GM12878 (cell line): Measurements from ENCODE around the gene OSTC.

Experiments
- EP300 ChIP-seq, 2 experiments: fragments of 150-350 bp in 1 of 2; IDR thresholded peaks; 2 replicates each; pipeline ENCODE4 v1.6.1; 2011 to 2012; ENCODE audit warnings: low read depth in 2 of 2, low read length in 2 of 2, borderline replicate concordance in 1 of 2, improper control_type of control experiment in 1 of 2, inconsistent platforms in 1 of 2; ENCODE audit not compliant: control insufficient read depth in 1 of 2
- JUND ChIP-seq: IDR thresholded peaks from 2 replicates; pipeline ENCODE4 v1.6.1; 2012; ENCODE audit warnings: low read depth, mild to moderate bottlenecking, low read length, improper control_type of control experiment, moderate library complexity
- NFIC ChIP-seq: IDR thresholded peaks from 2 replicates; pipeline ENCODE4 v1.6.1; 2012; ENCODE audit warnings: low read depth, mild to moderate bottlenecking, inconsistent platforms, low read length, moderate library complexity
- NFYA ChIP-seq: IDR thresholded peaks from 2 replicates; pipeline ENCODE4 v1.6.1; 2011; ENCODE audit warnings: low read depth, mild to moderate bottlenecking, low read length, improper control_type of control experiment, borderline replicate concordance
- RCOR1 ChIP-seq: conservative IDR thresholded peaks from 2 replicates; pipeline ENCODE4 v1.6.1; 2012; ENCODE audit warnings: low read depth, low read length, improper control_type of control experiment
- SRF ChIP-seq, 2 experiments: IDR thresholded peaks; 2 replicates each; pipeline ENCODE4 v1.6.1; 2011; ENCODE audit warnings: low read depth in 2 of 2, low read length in 2 of 2, mild to moderate bottlenecking in 1 of 2, moderate library complexity in 1 of 2
- ZNF274 ChIP-seq: IDR thresholded peaks from one replicate; pipeline ENCODE4 v1.8.0; 2011; ENCODE audit not compliant: insufficient read length, insufficient read depth
- TF ChIP-seq, protein P1 (sequence below), 3 experiments: IDR thresholded peaks in 2 of 3; conservative IDR thresholded peaks in 1 of 3; 2 replicates each; pipeline ENCODE4 v1.5.1; 2011; ENCODE audit warnings: low read depth in 3 of 3, low read length in 3 of 3, mild to moderate bottlenecking in 3 of 3, control low read depth in 2 of 3, moderate library complexity in 2 of 3, inconsistent platforms in 1 of 3, mixed read lengths in 1 of 3; ENCODE audit not compliant: control insufficient read depth in 2 of 3, insufficient read depth in 1 of 3; ENCODE audit errors: extremely low read depth in 1 of 3
- TF ChIP-seq, protein P2 (sequence below): fragments of 450-650 bp; IDR thresholded peaks from 2 replicates; pipeline ENCODE4 v1.6.1; 2016; ENCODE audit warnings: mild to moderate bottlenecking
- TF ChIP-seq, protein P3 (sequence below): IDR thresholded peaks from 2 replicates; pipeline ENCODE4 v1.6.1; 2012; ENCODE audit warnings: low read depth, low read length, improper control_type of control experiment
- TF ChIP-seq, protein P4 (sequence below): IDR thresholded peaks from 2 replicates; pipeline ENCODE4 v1.6.1; 2012; ENCODE audit warnings: low read depth, low read length, improper control_type of control experiment

DNA sequence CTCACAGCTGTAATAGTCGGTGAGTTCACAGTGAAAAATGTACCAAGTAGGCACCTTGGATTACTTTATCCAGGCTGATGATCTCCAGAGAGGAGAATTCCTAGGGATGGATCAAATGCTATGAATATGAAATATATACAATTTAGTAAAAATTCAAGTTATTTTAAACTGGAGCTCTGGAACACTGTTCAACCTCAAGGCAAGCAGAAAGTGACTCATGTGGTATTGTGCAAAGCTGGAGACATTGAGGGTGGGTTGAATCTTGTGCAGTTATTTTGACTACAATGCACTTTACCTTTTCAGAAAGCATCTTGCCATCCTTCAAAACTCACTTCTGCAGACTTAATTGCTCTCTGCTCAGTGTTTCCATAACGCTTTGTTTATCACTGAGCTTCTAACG is 43.4 kb downstream of the OSTC start:
- TF ChIP-seq, protein P1, sequence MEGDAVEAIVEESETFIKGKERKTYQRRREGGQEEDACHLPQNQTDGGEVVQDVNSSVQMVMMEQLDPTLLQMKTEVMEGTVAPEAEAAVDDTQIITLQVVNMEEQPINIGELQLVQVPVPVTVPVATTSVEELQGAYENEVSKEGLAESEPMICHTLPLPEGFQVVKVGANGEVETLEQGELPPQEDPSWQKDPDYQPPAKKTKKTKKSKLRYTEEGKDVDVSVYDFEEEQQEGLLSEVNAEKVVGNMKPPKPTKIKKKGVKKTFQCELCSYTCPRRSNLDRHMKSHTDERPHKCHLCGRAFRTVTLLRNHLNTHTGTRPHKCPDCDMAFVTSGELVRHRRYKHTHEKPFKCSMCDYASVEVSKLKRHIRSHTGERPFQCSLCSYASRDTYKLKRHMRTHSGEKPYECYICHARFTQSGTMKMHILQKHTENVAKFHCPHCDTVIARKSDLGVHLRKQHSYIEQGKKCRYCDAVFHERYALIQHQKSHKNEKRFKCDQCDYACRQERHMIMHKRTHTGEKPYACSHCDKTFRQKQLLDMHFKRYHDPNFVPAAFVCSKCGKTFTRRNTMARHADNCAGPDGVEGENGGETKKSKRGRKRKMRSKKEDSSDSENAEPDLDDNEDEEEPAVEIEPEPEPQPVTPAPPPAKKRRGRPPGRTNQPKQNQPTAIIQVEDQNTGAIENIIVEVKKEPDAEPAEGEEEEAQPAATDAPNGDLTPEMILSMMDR (IDR thresholded peaks at IDR 0.05 in 2 of 3, conservative IDR thresholded peaks at IDR 0.05 in 1 of 3; ENCODE audit: control insufficient read depth in 2 of 3, extremely low read depth in 1 of 3, insufficient read depth in 1 of 3, low read depth in 3 of 3, low read length in 3 of 3) = no peak
- TF ChIP-seq NFIC = no peak
- TF ChIP-seq, protein P2, sequence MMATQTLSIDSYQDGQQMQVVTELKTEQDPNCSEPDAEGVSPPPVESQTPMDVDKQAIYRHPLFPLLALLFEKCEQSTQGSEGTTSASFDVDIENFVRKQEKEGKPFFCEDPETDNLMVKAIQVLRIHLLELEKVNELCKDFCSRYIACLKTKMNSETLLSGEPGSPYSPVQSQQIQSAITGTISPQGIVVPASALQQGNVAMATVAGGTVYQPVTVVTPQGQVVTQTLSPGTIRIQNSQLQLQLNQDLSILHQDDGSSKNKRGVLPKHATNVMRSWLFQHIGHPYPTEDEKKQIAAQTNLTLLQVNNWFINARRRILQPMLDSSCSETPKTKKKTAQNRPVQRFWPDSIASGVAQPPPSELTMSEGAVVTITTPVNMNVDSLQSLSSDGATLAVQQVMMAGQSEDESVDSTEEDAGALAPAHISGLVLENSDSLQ = no peak
- TF ChIP-seq ZNF274 = no peak
- TF ChIP-seq SRF (IDR thresholded peaks at IDR 0.05; ENCODE audit: low read depth in 2 of 2, low read length in 2 of 2) = no peak
- TF ChIP-seq RCOR1 = no peak
- TF ChIP-seq JUND = no peak
- no peak for TF ChIP-seq NFYA
- no peak for TF ChIP-seq EP300 (IDR thresholded peaks at IDR 0.05; ENCODE audit: borderline replicate concordance in 1 of 2, control insufficient read depth in 1 of 2, low read depth in 2 of 2, low read length in 2 of 2)
- TF ChIP-seq, protein P3, sequence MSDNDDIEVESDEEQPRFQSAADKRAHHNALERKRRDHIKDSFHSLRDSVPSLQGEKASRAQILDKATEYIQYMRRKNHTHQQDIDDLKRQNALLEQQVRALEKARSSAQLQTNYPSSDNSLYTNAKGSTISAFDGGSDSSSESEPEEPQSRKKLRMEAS = no peak
- TF ChIP-seq, protein P4, sequence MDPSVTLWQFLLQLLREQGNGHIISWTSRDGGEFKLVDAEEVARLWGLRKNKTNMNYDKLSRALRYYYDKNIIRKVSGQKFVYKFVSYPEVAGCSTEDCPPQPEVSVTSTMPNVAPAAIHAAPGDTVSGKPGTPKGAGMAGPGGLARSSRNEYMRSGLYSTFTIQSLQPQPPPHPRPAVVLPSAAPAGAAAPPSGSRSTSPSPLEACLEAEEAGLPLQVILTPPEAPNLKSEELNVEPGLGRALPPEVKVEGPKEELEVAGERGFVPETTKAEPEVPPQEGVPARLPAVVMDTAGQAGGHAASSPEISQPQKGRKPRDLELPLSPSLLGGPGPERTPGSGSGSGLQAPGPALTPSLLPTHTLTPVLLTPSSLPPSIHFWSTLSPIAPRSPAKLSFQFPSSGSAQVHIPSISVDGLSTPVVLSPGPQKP = no peak
